ENCODE data around the gene NOL6.

Gene NOL6

DNA sequence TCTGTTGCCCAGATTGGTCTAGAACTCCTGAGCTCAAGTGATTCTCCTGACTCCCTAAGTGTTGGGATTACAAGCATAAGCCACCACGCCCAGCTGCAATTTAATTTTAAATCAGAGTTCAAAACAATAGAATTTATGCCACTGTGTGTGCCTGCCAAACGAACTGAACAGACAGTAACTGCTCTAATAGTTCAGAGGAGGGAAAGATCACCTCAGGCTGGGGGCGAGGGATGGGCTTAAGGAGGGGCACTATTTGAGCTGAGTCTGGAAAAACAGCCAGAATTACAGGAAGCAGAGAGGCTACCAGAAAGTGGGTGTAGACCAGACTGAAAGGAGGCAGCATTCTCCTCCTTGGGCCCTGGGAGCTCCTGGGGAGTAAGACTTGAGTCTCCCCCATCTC, 12.2 kb downstream of the NOL6 start:
- H3K4me2 ChIP-seq (ENCODE audit: low read length): no peak overlapping the region
- H3F3A ChIP-seq (ENCODE audit: control insufficient read depth, insufficient read depth): no peaks in the 10 kb centered on the region
- H3K4me3 ChIP-seq (ENCODE audit: low read length): no peak overlapping the region
- no peaks in the 10 kb centered on the region for H3K9me3 ChIP-seq (ENCODE audit: control insufficient read depth, insufficient read depth, low read length)
- no peak overlapping the region for H3K27ac ChIP-seq (ENCODE audit: low read depth, low read length)
- no peaks in the 10 kb centered on the region for H3K9me2 ChIP-seq (replicated peaks; ENCODE audit: control insufficient read depth, low read length)
- peaks cover 63% of the 10 kb centered on the region for H3K36me3 ChIP-seq (ENCODE audit: control insufficient read depth, low read length)
- H4K20me1 ChIP-seq (ENCODE audit: control insufficient read depth, insufficient read depth, low read depth, low read length): no peaks in the 10 kb centered on the region
- no peaks in the 10 kb centered on the region for H3K27me3 ChIP-seq (ENCODE audit: control insufficient read depth, low read length)
- no peaks in the 10 kb centered on the region for H3K79me2 ChIP-seq (ENCODE audit: control insufficient read depth, low read length)
- peaks cover 14% of the 10 kb centered on the region for H3K4me1 ChIP-seq (ENCODE audit: control insufficient read depth, low read length)
- TF ChIP-seq EZH2phosphoT487 (IDR thresholded peaks at IDR 0.05; ENCODE audit: borderline replicate concordance, low read length): no peak
- TF ChIP-seq, protein P1, sequence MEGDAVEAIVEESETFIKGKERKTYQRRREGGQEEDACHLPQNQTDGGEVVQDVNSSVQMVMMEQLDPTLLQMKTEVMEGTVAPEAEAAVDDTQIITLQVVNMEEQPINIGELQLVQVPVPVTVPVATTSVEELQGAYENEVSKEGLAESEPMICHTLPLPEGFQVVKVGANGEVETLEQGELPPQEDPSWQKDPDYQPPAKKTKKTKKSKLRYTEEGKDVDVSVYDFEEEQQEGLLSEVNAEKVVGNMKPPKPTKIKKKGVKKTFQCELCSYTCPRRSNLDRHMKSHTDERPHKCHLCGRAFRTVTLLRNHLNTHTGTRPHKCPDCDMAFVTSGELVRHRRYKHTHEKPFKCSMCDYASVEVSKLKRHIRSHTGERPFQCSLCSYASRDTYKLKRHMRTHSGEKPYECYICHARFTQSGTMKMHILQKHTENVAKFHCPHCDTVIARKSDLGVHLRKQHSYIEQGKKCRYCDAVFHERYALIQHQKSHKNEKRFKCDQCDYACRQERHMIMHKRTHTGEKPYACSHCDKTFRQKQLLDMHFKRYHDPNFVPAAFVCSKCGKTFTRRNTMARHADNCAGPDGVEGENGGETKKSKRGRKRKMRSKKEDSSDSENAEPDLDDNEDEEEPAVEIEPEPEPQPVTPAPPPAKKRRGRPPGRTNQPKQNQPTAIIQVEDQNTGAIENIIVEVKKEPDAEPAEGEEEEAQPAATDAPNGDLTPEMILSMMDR (IDR thresholded peaks at IDR 0.05; ENCODE audit: low read depth, low read length, poor library complexity, severe bottlenecking): no peak

DNA sequence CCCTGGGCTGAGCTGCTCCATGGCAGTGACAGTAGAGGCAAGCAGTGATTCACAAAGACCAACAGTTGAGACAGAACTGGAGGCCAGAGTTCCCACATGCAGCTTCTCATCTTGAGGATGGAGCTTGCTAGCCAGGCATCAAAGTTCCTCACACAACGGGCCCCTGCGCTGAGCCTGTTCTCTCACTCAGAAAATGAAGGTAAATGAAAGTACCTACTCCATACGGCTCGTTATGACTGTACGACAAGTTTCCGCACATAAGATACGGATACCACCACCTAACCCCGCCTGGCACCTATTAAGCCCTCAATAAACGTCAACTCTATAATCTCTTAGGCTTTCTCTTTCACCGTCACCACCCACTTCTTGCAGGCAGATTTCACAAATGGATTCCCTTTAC, 12.9 kb downstream of the NOL6 start:
- Histone ChIP-seq H3K9me2 (replicated peaks; ENCODE audit: control insufficient read depth, low read length) (no peaks in the 10 kb centered on the region), H3K36me3 (ENCODE audit: control insufficient read depth, low read length) (peaks cover 56% of the 10 kb centered on the region), H3K9me3 (ENCODE audit: control insufficient read depth, insufficient read depth, low read length) (no peaks in the 10 kb centered on the region)

DNA sequence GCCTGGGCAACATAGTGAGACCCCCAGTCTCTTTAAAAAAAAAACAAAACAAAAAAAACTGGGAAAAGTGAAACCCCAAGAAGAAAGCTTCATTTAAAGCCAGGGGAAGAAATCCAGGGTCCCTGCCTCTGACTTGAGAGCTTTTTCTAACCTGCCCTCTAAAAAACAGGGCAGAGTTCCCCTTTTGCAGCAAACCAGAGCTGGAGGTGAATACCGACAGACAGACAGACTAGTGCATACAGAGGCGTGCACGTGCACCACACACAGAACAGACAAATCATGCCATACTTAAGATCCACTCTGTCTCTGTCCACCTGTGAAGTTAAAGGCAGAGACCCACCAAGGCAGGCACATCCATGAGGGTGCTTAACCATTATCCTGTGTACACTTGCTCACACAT, 14.6 kb downstream of the NOL6 start:
- no peak overlapping the region for H3K4me3 ChIP-seq (ENCODE audit: low read length)
- peaks cover 39% of the 10 kb centered on the region for H3K36me3 ChIP-seq (ENCODE audit: control insufficient read depth, low read length)
- peaks cover 15% of the 10 kb centered on the region for H3K4me1 ChIP-seq (ENCODE audit: control insufficient read depth, low read length)
- TF ChIP-seq, protein P1 (IDR thresholded peaks at IDR 0.05; ENCODE audit: low read depth, low read length, poor library complexity, severe bottlenecking): no peak
- TF ChIP-seq EZH2phosphoT487 (IDR thresholded peaks at IDR 0.05; ENCODE audit: borderline replicate concordance, low read length): no peak
- H3F3A ChIP-seq (ENCODE audit: control insufficient read depth, insufficient read depth): no peaks in the 10 kb centered on the region
- H4K20me1 ChIP-seq (ENCODE audit: control insufficient read depth, insufficient read depth, low read depth, low read length): no peaks in the 10 kb centered on the region
- H3K9me3 ChIP-seq (ENCODE audit: control insufficient read depth, insufficient read depth, low read length): no peaks in the 10 kb centered on the region
- no peaks in the 10 kb centered on the region for H3K9me2 ChIP-seq (replicated peaks; ENCODE audit: control insufficient read depth, low read length)
- H3K79me2 ChIP-seq (ENCODE audit: control insufficient read depth, low read length): no peaks in the 10 kb centered on the region
- no peak overlapping the region for H3K4me2 ChIP-seq (ENCODE audit: low read length)
- H3K27ac ChIP-seq (ENCODE audit: low read depth, low read length): no peak overlapping the region
- no peaks in the 10 kb centered on the region for H3K27me3 ChIP-seq (ENCODE audit: control insufficient read depth, low read length)

More for the DNA sequence above, 12.9 kb downstream of the NOL6 start:
- Histone ChIP-seq H4K20me1 (ENCODE audit: control insufficient read depth, insufficient read depth, low read depth, low read length) (no peaks in the 10 kb centered on the region), H3K27me3 (ENCODE audit: control insufficient read depth, low read length) (no peaks in the 10 kb centered on the region), H3K79me2 (ENCODE audit: control insufficient read depth, low read length) (no peaks in the 10 kb centered on the region), H3K27ac (ENCODE audit: low read depth, low read length) (no peak overlapping the region), H3K4me3 (ENCODE audit: low read length) (no peak overlapping the region), H3K4me2 (ENCODE audit: low read length) (no peak overlapping the region), H3F3A (ENCODE audit: control insufficient read depth, insufficient read depth) (no peaks in the 10 kb centered on the region), H3K4me1 (ENCODE audit: control insufficient read depth, low read length) (peaks cover 14% of the 10 kb centered on the region)
- TF ChIP-seq, protein P1 (IDR thresholded peaks at IDR 0.05; ENCODE audit: low read depth, low read length, poor library complexity, severe bottlenecking): no peak
- no peak for TF ChIP-seq EZH2phosphoT487 (IDR thresholded peaks at IDR 0.05; ENCODE audit: borderline replicate concordance, low read length)

All from DOHH2 (cell line).